Measurements from ENCODE around the gene PTPRE.

PTPRE gene

GRCh38 chr10:128064108-128064969, 157.4 kb downstream of the PTPRE start:
- no peak for TF ChIP-seq CTCF (IDR thresholded peaks at IDR 0.05; ENCODE audit: insufficient read depth, missing control alignments)
- FAIRE-seq (no peak), DNase-seq (ENCODE audit: insufficient read length, low spot score) (no peak)

GRCh38 chr10:128064970-128065580, 158.2 kb downstream of the PTPRE start:
- FAIRE-seq (no peak), DNase-seq (ENCODE audit: insufficient read length, low spot score) (no peak)
- TF ChIP-seq CTCF (IDR thresholded peaks at IDR 0.05; ENCODE audit: insufficient read depth, missing control alignments), result no peak

GRCh38 chr10:128065881-128066534, 159.1 kb downstream of the PTPRE start:
- TF ChIP-seq CTCF (IDR thresholded peaks at IDR 0.05; ENCODE audit: insufficient read depth, missing control alignments), result no peak
- DNase-seq (ENCODE audit: insufficient read length, low spot score), result no peak
- FAIRE-seq, result no peak

GRCh38 chr10:128066870-128067382, 160.0 kb downstream of the PTPRE start:
- FAIRE-seq, result no peak
- no peak for TF ChIP-seq CTCF (IDR thresholded peaks at IDR 0.05; ENCODE audit: insufficient read depth, missing control alignments)
- DNase-seq (ENCODE audit: insufficient read length, low spot score), result no peak

GRCh38 chr10:128067691-128068397, 160.9 kb downstream of the PTPRE start:
- no peak for FAIRE-seq
- DNase-seq (ENCODE audit: insufficient read length, low spot score), result no peak
- no peak for TF ChIP-seq CTCF (IDR thresholded peaks at IDR 0.05; ENCODE audit: insufficient read depth, missing control alignments)

GRCh38 chr10:128068398-128069285, 161.7 kb downstream of the PTPRE start:
- FAIRE-seq, result no peak
- no peak for TF ChIP-seq CTCF (IDR thresholded peaks at IDR 0.05; ENCODE audit: insufficient read depth, missing control alignments)

More at GRCh38 chr10:128068398-128069285, 161.7 kb downstream of the PTPRE start:
- DNase-seq (ENCODE audit: insufficient read length, low spot score), result no peak
